GM12873 (cell line): ENCODE results near the gene RCBTB2.

Experiments used
- CTCF ChIP-seq: IDR thresholded peaks from 2 replicates; pipeline ENCODE4 v1.5.1; 2012; ENCODE audit warnings: low read depth, mild to moderate bottlenecking, moderate library complexity, low read length, control low read depth; ENCODE audit not compliant: insufficient read depth; ENCODE audit errors: missing control alignments

The RCBTB2 gene

GRCh38 chr13:48547663-48548092 is 14.8 kb upstream of the RCBTB2 start:
- TF ChIP-seq CTCF: no peak

- TF ChIP-seq CTCF: no peak
These were observed 12.7 kb upstream of the RCBTB2 start for GRCh38 chr13:48545608-48546007.

- TF ChIP-seq CTCF: no peak
These were observed 9.9 kb upstream of the RCBTB2 start for GRCh38 chr13:48542581-48543341.

GRCh38 chr13:48542138-48542537 is 9.3 kb upstream of the RCBTB2 start:
- TF ChIP-seq CTCF: no peak

GRCh38 chr13:48539550-48539949 is 6.7 kb upstream of the RCBTB2 start:
- TF ChIP-seq CTCF: no peak

GRCh38 chr13:48536621-48537250 is 3.9 kb upstream of the RCBTB2 start:
- TF ChIP-seq CTCF: no peak

- no peak for TF ChIP-seq CTCF
These were observed 2.9 kb upstream of the RCBTB2 start for GRCh38 chr13:48535766-48536165.
